ENCODE data around the gene LHFPL3. TPM values are rescaled to one million over a fixed set of nuclear protein-coding genes. Genes with fewer than 3 reads are reported as not detected.

The LHFPL3 gene
- total RNA-seq, 2 experiments from 2014 or later = not detected

DNA sequence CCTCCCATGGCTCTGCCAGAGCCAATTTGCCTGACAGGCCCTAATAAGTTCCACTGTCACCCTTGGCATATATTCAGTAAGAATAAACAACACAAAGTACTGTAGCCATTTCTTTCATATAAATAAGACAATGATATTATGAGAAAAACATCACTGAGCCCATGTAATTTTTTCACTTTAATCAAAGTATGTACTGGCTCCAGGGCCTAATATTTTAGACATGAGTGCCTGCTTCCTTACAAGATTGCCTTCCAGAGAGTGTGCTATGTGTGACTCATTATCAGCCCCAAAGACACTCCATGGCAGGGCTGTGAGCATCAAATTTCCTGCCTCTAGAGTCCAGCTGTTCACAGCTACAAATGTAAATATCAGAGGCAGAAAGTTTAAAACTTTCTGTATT lies 297.6 kb downstream of the LHFPL3 start:
- H3K4me3 ChIP-seq (ENCODE audit: low read depth, low read length, poor library complexity, severe bottlenecking) = no peak overlapping the region
- H3K9me3 ChIP-seq (ENCODE audit: low read length) = no peaks in the 10 kb centered on the region
- no peak overlapping the region for H3K4me2 ChIP-seq (ENCODE audit: low read length)
- ChIA-PET CTCF (ENCODE audit: unreplicated experiment) (no interaction called here), POLR2A (no interaction called here)
- no peaks in the 10 kb centered on the region for H3K4me1 ChIP-seq (ENCODE audit: insufficient read depth, low read length, poor library complexity, severe bottlenecking)
- H4K20me1 ChIP-seq (ENCODE audit: insufficient read depth, low read length) = no peaks in the 10 kb centered on the region
- H3K27ac ChIP-seq (ENCODE audit: low read depth, low read length, poor library complexity, severe bottlenecking) = no peak overlapping the region
- H3K9me2 ChIP-seq (ENCODE audit: insufficient read depth, low read length) = no peaks in the 10 kb centered on the region
- no TSS peak for BruUV-seq (replicated peaks)
- DNase-seq (ENCODE audit: low spot score) = no peak
- H2AFZ ChIP-seq (ENCODE audit: low read length) = no peak overlapping the region
- no peaks in the 10 kb centered on the region for H3K79me2 ChIP-seq (ENCODE audit: insufficient read depth, low read depth, low read length)
- intact Hi-C loops (cut with micrococcal nuclease; ENCODE audit: unreplicated experiment) = no loop called here
- TF ChIP-seq, protein P1, sequence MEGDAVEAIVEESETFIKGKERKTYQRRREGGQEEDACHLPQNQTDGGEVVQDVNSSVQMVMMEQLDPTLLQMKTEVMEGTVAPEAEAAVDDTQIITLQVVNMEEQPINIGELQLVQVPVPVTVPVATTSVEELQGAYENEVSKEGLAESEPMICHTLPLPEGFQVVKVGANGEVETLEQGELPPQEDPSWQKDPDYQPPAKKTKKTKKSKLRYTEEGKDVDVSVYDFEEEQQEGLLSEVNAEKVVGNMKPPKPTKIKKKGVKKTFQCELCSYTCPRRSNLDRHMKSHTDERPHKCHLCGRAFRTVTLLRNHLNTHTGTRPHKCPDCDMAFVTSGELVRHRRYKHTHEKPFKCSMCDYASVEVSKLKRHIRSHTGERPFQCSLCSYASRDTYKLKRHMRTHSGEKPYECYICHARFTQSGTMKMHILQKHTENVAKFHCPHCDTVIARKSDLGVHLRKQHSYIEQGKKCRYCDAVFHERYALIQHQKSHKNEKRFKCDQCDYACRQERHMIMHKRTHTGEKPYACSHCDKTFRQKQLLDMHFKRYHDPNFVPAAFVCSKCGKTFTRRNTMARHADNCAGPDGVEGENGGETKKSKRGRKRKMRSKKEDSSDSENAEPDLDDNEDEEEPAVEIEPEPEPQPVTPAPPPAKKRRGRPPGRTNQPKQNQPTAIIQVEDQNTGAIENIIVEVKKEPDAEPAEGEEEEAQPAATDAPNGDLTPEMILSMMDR (conservative IDR thresholded peaks at IDR 0.05; ENCODE audit: low read length) = no peak
- TF ChIP-seq EZH2phosphoT487 (IDR thresholded peaks at IDR 0.05; ENCODE audit: borderline replicate concordance, low read depth, low read length) = no peak
- H3K36me3 ChIP-seq (ENCODE audit: insufficient read depth, low read length) = no peaks in the 10 kb centered on the region

DNA sequence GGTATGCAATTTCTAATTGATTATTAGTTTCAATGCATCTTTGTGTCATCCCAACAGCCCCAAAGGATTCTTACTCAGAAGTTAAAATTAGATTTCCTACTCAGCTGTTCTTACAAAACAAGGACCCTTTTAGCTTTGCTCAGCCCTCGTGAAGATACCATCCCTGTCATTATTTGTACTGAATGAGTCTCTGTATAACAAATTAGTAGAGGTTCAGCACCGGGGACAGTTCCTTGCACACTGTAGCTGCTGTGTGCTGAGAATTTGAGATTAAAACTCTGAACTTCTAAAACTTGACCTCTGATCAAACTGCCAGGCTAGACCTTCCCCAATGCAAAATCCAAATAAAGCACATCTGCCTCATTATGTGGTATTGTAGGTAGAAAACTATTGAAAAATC lies 299.1 kb downstream of the LHFPL3 start:
- Histone ChIP-seq H2AFZ (ENCODE audit: low read length) (no peak overlapping the region), H3K4me1 (ENCODE audit: insufficient read depth, low read length, poor library complexity, severe bottlenecking) (no peaks in the 10 kb centered on the region), H3K79me2 (ENCODE audit: insufficient read depth, low read depth, low read length) (no peaks in the 10 kb centered on the region), H3K27ac (ENCODE audit: low read depth, low read length, poor library complexity, severe bottlenecking) (no peak overlapping the region), H3K9me3 (ENCODE audit: low read length) (no peaks in the 10 kb centered on the region), H3K36me3 (ENCODE audit: insufficient read depth, low read length) (no peaks in the 10 kb centered on the region), H4K20me1 (ENCODE audit: insufficient read depth, low read length) (no peaks in the 10 kb centered on the region), H3K4me3 (ENCODE audit: low read depth, low read length, poor library complexity, severe bottlenecking) (no peak overlapping the region), H3K9me2 (ENCODE audit: insufficient read depth, low read length) (no peaks in the 10 kb centered on the region), H3K4me2 (ENCODE audit: low read length) (no peak overlapping the region)
- ChIA-PET POLR2A (interaction anchor here (0.6 kb wide), 1 partner anchor 161 kb away, joined by 4 read pairs; no protein-coding TSS in a partner anchor), CTCF (ENCODE audit: unreplicated experiment) (no interaction called here)
- peak; percentile 4 for DNase-seq (ENCODE audit: low spot score)
- TF ChIP-seq, protein P1 (conservative IDR thresholded peaks at IDR 0.05; ENCODE audit: low read length) = no peak
- no peak for TF ChIP-seq EZH2phosphoT487 (IDR thresholded peaks at IDR 0.05; ENCODE audit: borderline replicate concordance, low read depth, low read length)
- intact Hi-C loops (cut with micrococcal nuclease; ENCODE audit: unreplicated experiment) = no loop called here
- no TSS peak for BruUV-seq (replicated peaks)

DNA sequence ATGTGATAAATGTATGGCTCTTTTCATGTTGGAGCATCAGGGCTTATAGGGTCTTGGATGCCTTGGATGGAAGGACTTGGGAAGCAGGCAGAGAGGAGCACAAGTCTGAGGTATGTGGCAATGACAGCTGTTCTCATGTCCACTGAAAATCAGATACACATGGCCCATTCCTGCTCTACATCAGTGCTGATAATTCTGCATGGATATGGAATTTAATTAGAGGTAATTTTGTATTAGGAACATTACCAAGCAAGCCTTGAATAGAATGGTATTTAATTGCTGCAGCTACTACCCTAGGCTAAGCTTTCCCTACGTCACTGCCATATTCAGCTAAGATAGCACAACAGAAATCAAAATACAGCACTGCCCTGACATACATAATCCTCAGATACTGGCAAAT lies 299.6 kb downstream of the LHFPL3 start:
- no TSS peak for BruUV-seq (replicated peaks)
- Histone ChIP-seq H3K79me2 (ENCODE audit: insufficient read depth, low read depth, low read length) (no peaks in the 10 kb centered on the region), H4K20me1 (ENCODE audit: insufficient read depth, low read length) (no peaks in the 10 kb centered on the region), H3K4me1 (ENCODE audit: insufficient read depth, low read length, poor library complexity, severe bottlenecking) (no peaks in the 10 kb centered on the region), H2AFZ (ENCODE audit: low read length) (no peak overlapping the region), H3K4me2 (ENCODE audit: low read length) (no peak overlapping the region), H3K27ac (ENCODE audit: low read depth, low read length, poor library complexity, severe bottlenecking) (no peak overlapping the region), H3K9me3 (ENCODE audit: low read length) (no peaks in the 10 kb centered on the region), H3K36me3 (ENCODE audit: insufficient read depth, low read length) (no peaks in the 10 kb centered on the region), H3K9me2 (ENCODE audit: insufficient read depth, low read length) (no peaks in the 10 kb centered on the region), H3K4me3 (ENCODE audit: low read depth, low read length, poor library complexity, severe bottlenecking) (no peak overlapping the region)
- TF ChIP-seq EZH2phosphoT487 (IDR thresholded peaks at IDR 0.05; ENCODE audit: borderline replicate concordance, low read depth, low read length) = no peak
- TF ChIP-seq, protein P1 (conservative IDR thresholded peaks at IDR 0.05; ENCODE audit: low read length) = no peak
- intact Hi-C loops (cut with micrococcal nuclease; ENCODE audit: unreplicated experiment) = no loop called here
- CTCF ChIA-PET (ENCODE audit: unreplicated experiment) = no interaction called here
- no peak for DNase-seq (ENCODE audit: low spot score)
- POLR2A ChIA-PET = interaction anchor here (0.6 to 0.7 kb wide), 2 partner anchors 58 to 160 kb away, joined by 3 to 4 read pairs; no protein-coding TSS in a partner anchor

Data from OCI-LY7 (cell line).